ENCODE results near the gene HSPA4. TPM values are rescaled to one million over a fixed set of nuclear protein-coding genes. Genes with fewer than 3 reads are reported as not detected.
"Not testable (repeated sequence)": the region's sequence is repeated elsewhere in the genome, so short reads cannot be mapped to it uniquely, and the experiment has no call there.

The HSPA4 gene
- total RNA-seq: 109 and 117 TPM in 2 replicates

DNA sequence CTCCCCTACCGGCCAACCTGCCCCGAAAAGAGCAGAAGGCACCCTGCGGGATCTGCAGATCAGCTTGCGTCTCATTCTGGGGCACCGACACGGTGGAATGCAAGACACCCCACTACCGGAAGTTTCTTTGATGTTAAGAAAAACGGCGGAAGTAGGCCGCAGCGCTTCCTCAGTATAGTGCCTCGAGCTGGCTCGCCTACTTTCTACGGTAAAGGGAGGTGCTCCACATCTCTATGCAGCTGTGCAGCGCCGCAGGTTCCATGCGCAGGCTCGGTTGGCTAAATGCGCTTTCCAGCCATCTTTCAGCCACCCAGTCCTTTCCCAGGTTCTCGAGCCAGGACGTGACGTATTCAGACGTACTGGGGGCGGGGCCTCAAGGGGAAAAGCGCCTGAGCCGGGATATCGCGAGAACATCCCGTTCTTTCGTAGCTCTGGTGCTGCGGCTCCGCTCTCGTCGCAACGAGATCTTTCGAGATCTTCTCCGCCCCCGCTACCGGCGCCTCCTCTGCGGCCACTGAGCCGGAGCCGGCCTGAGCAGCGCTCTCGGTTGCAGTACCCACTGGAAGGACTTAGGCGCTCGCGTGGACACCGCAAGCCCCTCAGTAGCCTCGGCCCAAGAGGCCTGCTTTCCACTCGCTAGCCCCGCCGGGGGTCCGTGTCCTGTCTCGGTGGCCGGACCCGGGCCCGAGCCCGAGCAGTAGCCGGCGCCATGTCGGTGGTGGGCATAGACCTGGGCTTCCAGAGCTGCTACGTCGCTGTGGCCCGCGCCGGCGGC is at the start of gene HSPA4:
Gene HSPA4 (plus strand): TSS at position 472 of the 775 bp plus-strand sequence. CDS start 238 bp downstream, at position 710.
- intact Hi-C loops (cut with micrococcal nuclease): loop anchor here (1.0 to 10.0 kb wide), 14 partner anchors 25 to 1674 kb away; partner anchors contain the start of genes AFF4, C5orf15, FNIP1 and GDF9

DNA sequence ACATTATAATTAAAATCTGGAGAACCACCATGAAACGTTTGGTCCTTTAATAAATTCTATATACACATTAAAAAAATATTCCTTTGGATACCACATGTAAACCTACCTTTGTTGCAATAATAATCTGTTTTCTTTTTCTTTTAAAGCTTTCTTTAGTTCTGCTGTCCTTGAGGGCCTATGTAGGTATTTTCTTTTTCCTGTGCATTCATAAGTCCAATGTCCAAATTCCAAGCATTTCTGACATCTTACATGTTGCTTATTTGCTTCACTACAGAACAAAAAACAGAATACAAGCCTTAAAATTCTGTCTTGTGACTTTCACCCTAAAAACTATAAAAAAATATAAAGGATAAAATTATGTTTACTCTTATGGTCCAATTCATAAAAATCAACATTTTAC is 45.2 kb upstream of the HSPA4 start:
- intact Hi-C loops (cut with micrococcal nuclease): no loop called here

DNA sequence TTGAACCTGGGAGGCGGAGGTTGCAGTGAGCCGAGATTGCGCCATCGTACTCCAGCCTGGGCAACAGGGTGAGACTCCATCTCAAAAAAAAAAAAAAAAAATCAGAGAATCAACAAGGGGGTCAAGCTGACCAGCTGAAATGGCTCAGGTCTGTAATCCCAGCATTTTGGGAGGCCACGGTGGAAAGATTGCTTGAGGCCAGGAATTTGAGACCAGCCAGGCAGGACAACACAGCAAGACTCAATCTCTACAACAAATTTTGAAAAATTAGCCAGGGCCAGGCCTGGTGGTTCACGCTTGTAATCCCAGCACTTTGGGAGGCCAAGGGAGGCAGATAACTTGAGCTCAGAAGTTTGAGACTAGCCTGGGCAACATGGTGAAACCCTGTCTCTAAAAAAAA is 43.4 kb upstream of the HSPA4 start:
- intact Hi-C loops (cut with micrococcal nuclease): not testable (repeated sequence)

DNA sequence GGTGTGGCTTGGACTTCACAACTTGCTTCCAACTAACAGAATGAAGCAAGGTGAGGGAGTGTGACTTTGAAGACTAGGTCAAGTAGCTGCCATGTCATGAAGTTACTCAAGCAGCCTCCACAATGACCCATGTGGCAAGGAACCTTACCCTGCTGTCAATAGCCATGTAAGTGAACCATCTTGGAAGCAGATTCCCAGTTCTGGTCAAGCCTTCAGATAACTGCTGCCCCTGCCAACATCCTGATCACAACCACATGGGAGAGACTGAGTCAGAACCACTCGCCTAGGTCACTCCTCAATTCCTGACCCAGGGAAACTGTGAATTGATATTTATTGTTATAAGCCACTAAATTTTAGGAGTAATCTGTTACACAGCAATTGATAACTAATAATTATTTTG is 36.3 kb upstream of the HSPA4 start:
- intact Hi-C loops (cut with micrococcal nuclease): no loop called here

DNA sequence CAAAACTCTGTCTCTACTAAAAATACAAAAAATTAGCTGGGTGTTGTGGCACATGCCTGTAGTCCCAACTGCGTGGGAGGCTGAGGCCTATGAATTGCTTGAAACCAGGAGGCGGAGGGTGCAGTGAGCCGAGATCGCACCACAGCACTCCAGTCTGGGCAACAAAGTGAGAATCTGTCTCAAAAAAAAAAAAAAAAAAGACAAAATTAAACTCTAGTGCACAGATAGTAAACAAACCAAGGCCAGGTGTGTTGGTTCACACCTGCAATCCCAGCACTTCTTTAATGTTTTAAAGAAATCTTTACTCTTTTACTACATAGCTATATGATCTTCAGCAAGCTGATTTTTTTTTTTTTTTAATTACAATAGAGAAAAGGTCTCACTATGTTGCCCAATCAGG is 33.8 kb upstream of the HSPA4 start:
- intact Hi-C loops (cut with micrococcal nuclease): no loop called here

DNA sequence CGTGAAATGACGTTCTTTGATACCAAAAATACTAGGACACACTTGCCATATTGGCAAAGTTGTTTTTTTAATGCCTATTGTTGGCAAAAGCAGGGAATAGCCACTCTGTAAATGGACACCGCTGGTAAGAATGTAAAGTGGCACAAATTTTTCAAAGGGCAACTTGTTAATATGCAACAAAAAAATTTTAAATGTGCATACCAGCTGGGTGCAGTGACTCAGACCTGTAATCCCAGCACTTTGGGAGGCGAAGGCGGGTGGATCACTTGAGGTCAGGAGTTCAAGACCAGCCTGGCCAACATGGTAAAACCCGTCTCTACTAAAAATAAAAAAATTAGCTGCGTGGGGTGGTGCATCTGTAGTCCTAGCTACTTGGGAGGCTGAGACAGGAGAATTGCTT is 32.3 kb upstream of the HSPA4 start:
- intact Hi-C loops (cut with micrococcal nuclease): not testable (repeated sequence)

DNA sequence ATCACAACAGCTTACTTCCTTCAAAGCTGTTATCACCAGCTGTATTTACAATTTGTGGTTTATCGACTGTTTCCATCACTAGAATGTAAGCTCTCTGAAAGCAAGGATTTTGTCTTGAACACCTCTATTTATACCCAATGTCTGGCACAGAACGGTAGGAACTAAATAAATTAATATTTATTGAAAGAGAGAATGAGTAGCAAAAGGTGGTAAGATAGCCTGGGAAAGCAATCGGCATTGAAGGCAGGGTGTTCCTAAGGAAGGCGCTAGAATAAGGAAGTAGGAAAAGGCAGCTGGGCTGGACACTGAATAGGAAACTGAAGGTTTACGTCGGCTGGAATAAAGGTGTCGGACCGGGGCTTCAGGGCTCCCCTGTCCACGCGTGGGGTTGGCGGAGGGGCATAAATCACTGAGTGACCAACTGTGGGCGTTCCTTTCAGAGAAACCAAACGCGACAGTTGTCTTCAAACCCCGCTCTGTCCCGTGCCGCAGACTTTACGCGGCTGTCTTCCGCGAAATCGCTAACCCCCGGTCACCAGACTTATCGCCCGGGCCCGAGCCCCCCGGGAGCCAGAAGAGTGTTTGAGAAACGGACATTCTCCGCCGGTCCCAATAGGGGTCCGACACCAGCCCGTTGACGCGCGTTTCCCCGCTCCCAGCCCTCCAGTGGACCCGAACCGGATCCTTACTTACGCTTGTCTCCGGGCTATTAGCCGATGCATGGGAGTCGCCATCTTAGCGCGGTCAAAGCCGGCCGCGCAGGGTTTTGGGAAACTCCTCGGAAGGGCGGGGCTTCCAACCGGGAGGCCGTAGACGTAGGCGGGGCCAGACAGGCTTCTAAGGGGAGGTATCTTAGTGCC is 25.8 kb upstream of the HSPA4 start, which contains the start of gene ZCCHC10:
Gene ZCCHC10 (minus strand): TSS at position 746 of the 860 bp plus-strand sequence. CDS start 12 bp downstream, at position 734.
- intact Hi-C loops (cut with micrococcal nuclease): loop anchor here (1.0 to 10.0 kb wide), 7 partner anchors 25 to 1391 kb away; partner anchors contain the start of genes AFF4, C5orf15, GDF9 and KIF3A

DNA sequence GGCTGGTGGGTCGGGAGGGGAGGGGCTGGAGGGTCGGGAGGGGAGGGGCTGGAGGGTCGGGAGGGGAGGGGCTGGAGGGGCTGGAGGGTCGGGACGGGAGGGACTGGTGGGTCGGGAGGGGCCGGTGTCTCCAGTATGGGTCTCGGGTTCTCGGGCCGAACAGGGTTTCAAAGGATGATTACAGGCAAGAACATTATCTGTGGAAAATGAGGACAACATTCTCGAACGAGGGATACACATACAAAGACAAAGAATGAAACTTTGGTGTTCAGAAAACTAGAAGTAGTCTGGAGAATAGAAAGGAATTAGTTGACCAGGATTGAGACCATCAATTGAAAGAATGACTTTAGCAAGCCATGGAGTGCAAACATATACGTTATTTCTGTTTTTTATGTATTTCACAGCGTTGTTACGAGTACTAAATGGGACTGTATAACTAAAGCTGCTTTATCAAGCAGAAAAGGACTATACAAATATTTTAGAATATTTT is 25.1 kb upstream of the HSPA4 start:
- intact Hi-C loops (cut with micrococcal nuclease): loop anchor here (1.0 to 10.0 kb wide), 7 partner anchors 25 to 1392 kb away; partner anchors contain the start of genes AFF4, C5orf15, GDF9 and KIF3A

DNA sequence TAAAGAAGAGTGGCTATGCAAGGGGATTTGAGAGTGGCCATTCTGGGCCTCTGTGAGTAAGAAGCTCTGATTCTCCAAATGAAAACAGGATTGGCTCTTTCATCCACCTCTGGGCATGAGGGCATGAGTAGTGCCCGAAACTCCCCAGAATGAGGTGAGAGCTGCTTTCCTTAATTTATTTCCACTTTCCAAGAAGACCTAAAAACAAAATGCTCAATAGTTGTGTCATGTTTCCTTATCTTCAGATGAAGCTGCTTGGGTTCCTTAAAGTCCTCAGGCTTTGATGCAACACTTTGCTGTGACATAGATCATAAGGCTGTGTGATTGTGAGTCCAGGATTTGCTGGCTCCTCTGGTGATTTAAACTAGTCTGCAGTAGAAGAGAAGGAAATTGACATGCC is 22.4 kb upstream of the HSPA4 start:
- intact Hi-C loops (cut with micrococcal nuclease): loop anchor here (10.0 kb wide), 1 partner anchor 1395 kb away; the partner anchor contains the start of gene RAPGEF6

DNA sequence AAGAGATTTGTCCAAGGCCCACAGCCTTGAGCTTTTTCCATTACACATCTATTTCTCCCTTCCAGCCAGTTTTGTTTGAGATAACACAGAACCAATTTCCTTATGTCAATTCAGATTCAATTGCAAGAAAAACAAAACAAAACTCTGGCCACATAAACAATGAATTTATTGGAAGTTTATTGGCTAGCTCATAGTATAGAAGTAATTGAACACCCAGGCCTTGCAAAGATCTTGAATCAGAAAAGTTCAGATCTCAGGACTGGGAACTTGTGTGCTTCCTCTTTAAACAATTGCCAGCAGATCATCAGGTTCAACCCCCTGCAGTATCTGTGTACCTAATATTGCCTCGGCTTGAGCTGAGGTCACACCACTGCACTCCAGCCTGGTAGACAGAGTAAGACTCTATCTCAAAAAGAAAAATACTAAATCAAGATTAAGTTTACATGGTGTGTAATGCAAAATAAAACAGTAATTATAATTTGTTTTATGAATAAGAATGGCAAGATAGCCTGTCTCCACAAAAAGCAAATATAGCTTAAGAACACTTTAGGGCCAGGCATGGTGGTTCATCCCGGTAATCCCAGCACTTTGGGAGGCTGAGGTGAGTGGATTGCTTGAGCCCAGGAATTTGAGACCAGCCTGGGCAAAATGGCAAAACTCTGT is 21.3 kb upstream of the HSPA4 start:
- intact Hi-C loops (cut with micrococcal nuclease): no loop called here

DNA sequence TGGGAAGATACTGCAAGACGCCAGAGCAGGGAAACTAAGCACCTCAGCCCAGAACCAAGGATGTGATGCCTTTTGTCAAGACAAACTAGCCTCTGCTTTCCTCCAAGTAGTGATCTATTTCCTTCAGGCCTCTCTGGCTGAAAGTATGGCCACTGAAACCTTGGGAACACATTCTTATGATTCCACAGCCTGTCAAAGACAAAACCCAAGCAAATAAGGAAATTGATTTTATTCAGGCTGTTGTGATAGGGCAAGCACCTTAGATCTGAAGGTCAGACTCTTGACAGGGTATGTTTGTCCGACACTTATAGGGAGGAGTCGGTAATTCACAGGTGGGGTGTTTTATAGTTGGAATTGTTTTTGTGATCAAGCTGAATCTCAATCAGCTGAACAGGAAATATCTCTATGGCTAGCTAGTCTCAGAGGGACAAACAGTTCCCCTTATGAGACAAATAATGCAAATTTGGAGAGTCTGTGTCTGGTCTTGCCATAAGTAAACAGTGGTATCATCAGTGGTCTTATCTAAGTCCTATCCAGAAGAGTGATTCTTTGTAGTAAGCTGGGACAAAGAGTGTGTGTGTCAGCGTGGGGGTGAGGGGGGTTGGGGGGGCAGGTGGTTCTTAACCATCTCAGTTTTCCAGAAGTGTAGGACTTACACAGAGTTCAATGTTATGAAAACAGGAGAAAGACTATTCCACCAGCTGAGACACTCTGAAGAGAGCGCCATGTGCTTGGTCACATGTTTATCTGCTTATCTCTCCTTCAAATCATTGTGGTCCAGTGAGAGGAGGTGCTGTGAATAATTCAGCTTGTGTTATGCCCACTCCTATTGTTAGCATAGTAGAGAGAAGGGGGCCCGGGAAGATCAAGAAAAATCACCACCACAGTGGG is 18.7 kb upstream of the HSPA4 start:
- intact Hi-C loops (cut with micrococcal nuclease): no loop called here

DNA sequence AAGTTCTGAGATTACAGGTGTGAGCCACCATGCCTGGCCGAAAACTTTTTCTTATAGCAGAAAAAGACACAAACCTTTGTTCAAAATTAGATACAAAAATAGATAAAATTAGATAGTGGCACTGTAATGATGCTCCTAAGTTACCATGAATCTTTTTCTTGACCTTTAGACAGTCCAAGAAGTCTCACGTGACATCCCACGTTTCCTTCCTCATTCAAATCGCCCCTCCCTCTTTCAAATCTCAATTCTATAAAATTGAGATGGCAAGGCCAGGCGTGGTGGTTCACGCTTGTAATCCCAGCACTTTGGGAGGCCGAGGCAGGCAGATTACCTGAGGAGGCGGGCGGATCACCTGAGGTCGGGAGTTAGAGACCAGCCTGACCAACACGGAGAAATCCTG is 17.7 kb upstream of the HSPA4 start:
- intact Hi-C loops (cut with micrococcal nuclease): no loop called here

DNA sequence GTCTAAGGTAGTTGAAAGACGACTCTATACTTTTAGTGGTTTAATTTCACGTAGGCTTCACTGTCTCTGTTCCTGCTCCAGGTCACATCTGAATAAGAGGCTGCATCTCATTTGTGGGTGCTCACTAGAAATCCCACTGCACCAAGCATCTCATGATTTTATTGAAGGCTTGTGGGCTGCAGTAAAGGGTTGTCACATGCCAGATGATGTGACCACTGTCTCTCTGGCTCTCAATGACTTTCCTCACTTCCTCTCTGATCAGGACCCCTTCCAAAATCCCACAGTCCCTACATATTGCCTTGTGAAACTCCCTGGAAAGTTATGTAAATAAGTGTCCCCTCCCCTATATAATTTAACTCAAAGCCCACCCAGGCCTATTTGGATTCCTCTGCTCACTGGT is 16.6 kb upstream of the HSPA4 start:
- intact Hi-C loops (cut with micrococcal nuclease): no loop called here

DNA sequence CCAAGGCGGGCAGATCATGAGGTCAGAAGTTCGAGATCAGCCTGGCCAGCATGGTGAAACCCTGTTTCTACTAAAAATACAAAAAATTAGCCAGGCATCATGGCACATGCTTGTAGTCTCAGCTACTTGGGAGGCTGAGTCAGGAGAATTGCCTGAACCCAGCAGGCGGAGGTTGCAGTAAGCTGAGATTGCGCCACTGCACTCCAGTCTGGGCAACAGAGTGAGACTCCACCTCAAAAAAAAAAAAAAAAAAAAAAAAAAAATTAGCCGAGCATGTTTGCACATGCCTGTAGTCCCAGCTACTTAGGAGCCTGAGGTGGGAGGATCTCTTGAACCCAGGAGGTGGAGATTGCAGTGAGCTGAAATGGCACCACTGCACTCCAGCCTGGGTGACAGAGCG is 15.1 kb upstream of the HSPA4 start:
- intact Hi-C loops (cut with micrococcal nuclease): not testable (repeated sequence)

DNA sequence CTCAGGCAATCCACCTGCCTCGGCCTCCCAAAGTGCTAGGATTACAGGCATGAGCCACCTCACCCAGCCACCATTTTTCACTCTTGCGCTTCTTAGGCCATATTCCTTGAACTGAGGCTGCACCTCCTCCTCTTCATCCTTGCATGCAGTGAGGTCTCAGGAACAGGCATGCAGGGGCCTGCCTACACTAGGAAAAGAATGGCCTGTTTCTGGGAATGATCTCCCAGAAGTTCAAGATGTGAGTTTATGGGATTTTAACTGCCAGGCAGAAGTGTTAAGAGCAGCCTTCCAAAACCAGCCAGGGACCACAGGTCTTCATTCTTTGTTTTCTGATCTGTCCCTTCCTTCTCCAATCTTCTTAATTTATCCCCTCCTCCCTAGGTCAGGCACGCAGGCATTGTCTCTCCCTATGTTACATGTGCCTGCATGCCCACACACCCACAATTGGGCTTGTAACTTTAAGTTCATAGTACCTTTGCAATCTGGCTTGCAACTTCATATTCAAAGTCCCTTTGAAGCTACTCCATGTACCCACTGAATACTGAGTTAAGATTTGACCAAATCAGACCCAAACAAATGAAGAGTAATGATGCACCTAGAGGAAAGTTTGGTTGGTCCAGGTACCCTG is 10.5 kb upstream of the HSPA4 start:
- intact Hi-C loops (cut with micrococcal nuclease): no loop called here

DNA sequence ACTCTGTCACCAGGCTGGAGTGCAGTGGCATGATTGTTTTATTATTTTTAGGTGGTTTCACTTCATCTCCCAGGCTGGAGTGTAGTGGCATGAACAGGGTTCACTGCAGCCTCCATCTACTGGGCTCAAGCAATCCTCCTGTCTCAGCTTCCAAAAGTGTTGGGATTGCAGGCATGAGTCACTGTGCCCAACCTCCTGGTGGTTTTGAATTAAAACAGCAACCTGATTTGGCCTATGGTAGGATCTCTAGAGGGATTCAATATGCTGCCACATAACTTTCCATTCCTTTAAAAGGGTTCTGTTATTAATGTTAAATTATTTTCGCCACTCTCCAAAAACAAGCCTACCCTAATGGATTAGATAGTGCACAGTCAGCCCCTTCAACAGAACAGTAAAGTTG is 9.9 kb upstream of the HSPA4 start:
- intact Hi-C loops (cut with micrococcal nuclease): no loop called here

DNA sequence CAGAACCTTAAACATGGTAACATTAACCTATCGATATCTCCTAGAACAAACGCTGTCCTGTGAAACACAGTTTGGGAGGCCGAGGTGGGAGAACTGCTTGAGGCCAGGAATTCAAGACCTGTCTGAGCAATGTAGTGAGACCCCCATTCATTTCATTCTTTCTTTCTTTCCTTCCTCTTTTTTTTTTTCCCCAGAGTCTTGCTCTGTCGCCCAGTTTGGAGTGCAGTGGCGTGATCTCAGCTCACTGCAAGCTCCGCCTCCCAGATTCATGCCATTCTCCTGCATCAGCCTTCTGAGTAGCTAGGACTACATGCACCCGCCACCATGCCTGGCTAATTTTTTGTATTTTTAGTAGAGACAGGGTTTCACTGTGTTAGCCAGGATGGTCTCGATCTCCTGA is 5.3 kb upstream of the HSPA4 start:
- intact Hi-C loops (cut with micrococcal nuclease): not testable (repeated sequence)

DNA sequence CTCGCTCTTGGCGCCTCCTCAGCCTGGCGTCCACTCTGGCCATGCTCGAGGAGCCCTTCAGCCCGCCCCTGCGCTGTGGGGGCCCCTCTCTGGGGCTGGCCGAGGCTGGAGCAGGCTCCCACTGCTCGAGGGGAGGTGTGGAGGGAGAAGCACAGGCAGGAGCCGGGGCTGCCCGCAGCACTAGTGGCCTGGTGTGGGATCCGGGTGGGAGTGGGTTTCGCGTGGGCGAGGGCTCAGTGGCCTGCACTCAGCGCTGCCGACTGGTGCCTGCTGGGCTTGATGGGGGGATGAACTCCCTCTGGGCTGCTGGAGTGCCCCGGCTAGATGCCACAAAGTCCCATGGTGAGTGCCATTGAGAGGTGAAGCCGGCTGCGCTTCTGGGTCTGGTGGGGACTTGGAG is 4.4 kb upstream of the HSPA4 start:
- intact Hi-C loops (cut with micrococcal nuclease): no loop called here

DNA sequence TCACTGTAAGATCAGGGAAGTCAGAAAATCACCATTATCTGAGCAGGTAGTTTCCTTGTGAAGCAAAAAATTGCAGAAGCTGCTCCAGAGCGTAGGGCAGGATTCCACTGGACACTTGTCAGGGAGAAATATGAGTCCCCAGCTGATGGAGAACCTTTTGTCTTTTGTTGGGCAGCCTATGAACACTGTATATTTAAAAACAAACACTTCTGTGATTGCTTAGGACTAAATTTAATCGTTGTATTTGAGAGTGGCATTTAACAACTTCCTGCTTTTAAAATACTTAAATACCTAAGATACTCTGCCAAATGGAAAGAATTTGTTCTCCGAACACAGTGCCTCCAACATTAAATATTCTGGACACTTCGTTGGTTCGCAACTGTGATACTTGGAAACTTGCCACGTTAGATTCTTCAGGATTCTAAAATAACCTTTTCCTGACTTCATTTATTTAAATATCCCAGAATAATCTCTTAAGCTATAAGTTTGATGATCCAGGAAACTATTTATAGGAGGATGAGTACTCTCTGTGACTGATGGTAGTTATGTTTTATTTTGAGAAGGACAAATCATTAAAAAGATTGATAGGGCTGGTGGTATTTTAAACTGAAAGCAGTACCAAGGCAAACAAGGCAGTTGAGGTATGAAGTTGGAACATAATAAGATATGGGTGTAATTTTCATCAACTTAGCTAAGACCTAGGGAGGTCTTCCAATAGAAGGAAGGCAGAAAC is 2.7 kb upstream of the HSPA4 start:
- intact Hi-C loops (cut with micrococcal nuclease): no loop called here
